Activated T-cell treated with anti-CD3 and anti-CD28 coated beads for 24 hours (primary cell): Measurements from ENCODE around the gene SRXN1.

Source experiments
- DNase-seq: peaks from one replicate; pipeline ENCODE4 v3.0.0-alpha.2; 2020; ENCODE audit warnings: low read depth

Gene SRXN1

GRCh38 chr20:635893-636338 is 17.1 kb downstream of the SRXN1 start:
- DNase-seq, result no peak

DNA sequence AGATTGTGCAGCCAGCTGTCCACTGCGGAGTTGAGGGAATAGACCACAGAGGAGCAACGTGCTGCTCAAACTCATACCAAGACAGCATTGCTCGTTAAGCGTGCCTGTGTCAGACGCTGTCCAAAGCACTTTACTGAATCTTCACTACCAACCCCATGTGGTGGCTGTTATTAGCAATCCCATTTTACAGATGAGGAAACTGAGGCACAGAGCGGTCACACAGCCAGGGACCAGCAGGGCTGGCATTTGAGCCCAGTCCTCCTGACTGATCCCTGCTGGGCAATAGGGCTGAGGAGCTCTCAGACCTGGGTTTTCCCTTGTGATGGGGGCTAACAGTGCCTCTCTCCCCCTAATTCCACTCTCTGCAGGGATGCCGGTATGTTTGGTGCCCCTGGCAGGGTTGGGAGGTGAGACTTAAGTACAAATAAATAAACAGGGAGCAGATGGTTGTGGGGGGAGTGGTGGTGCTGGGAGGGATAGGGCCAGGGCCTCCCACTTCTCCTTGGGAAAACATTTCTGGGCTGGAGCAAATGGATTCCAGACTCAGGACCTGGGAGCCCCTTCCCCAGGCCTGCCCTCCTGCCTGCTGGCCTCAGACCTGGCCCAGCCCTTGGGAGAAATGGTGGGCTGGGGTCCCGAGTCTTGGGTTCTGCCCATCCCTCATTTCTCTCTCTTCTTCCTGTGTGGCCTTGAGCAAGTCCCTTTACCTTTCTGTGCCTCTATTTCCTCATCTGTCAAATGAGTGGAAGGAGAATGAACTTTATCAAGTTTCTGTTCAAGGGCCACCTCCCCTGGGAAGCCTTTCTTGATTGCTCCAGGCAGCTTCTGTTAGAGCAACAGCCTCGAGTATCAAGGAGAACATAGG is 17.7 kb downstream of the SRXN1 start:
- DNase-seq, result no peak

GRCh38 chr20:634148-634925 is 18.7 kb downstream of the SRXN1 start:
- no peak for DNase-seq

- DNase-seq, result no peak
These were observed 21.9 kb downstream of the SRXN1 start for GRCh38 chr20:631101-631500.

DNA sequence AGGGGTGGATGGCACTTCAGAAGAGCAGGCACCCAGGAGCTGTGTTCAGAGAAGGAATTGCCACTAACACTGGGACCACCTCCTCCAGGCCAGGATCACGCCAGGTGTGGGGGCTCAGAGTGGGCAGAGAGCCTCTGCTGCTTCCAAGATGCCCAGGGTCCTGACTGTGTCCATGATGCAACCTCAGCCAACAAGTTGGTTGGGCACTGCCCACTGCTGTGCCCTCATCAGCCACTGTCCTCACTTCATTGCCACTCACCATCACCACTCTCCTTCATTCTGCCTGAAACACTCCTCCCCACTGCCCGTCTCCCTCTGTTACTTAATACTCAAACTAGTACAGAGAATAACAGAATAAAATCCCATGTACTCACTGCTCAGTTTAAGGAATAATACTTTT is 26.4 kb downstream of the SRXN1 start:
- no peak for DNase-seq

DNA sequence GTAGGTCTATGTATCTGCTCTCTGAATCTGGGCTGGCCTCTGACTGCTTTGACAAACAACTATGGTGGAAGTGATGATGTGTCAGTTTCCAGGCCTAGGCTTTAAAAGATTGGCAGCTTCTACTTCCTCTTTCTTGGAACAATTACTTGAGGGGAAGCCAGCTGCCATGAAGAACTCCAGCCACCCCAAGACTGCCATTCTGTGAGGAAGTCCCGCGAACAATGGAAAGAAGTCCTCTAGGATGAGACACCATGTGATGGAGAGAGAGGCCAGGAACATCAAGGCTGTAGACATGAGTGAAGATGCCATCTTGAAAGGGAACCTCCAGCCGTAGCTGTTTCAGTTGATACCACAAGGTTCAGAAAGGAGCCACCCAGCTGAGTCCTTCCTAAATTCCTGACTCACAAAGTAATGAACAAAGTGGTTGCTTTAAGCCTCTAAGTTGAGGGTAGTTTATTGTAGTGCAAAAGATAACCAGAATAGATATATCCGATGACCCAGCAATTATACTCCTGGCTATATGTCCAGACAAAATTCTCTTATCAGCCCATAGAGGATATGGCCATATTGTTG is 27.6 kb downstream of the SRXN1 start:
- DNase-seq, result no peak

DNA sequence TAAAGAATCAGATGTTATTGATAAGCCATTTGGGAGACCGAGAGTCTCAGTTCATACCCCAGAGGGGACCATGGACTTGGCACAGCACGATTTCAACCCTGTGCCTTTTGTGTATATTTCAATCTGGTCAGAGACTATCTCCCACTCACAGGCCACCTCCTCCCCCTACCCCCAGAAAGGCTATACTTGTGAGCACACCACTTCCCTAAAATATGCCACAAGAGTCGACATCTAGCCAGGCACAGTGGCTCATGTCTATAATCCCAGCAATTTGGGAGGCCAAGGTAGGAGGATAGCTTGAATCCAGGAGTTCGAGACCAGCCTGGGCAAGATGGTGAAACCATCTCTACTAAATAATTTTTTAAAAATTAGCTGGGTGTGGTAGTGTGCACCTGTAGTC is 29.3 kb downstream of the SRXN1 start:
- DNase-seq, result no peak

DNA sequence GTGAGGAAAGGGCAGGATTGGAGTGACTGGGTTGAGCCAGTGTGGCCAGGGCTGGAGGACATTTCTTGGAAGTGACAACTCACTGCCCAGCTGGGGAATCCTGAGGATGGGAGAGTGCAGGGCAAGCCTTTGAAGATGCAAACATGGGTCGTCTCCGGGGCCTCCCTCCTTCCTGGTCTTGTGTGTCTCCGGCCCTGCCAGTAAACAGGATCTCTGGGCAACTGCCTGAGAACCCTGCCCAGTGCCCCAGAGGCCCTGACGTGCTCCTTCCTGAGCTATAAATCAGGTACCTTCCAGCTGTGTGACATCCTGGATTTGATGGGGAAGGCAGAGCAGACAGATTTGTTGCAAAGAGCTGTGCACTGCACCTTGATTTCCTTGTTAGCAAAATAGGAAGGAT is 30.0 kb downstream of the SRXN1 start:
- no peak for DNase-seq

DNA sequence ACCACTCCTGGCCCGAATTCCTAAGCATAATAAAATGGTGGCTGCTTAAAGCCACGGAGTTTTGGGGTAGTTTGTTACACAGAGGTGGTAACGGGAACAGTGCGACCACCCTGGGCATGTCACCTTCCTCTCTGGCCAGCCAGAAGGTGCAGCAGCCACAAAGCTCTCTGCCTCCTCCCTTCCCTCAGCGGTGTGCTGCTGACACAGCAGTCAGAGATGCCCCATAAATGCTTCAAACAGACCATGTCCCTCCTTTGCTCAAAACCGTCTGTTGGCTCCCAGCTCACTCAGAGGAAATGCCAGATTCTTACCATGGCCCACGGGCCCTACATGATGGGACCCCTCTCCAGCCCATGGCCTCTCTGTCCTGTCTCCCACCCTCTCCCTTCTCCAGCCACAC is 30.8 kb downstream of the SRXN1 start:
- DNase-seq, result no peak

- no peak for DNase-seq
These were observed 31.8 kb downstream of the SRXN1 start for GRCh38 chr20:621125-621756.

GRCh38 chr20:620246-620645 is 32.8 kb downstream of the SRXN1 start:
- no peak for DNase-seq

DNA sequence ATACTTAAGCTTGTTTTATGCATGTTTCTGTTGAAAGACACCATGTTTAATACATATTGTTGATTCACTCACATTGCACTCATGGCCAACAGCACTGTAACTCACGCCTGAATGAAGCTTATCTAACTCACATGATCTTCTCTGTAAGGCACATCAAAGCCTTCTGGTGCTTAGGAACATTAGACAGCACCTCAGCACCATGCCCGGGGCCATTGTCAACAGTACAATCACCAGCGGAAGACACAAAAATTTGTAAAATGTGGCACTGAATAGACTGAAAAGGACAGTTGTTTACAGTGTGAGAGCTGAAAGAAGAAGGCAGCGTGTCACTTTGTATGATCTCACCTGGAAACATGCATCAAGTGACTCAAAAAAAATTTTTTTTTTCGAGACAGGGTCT is 34.0 kb downstream of the SRXN1 start:
- DNase-seq, result no peak

- DNase-seq, result no peak
These were observed 34.9 kb downstream of the SRXN1 start for GRCh38 chr20:617934-618690.

DNA sequence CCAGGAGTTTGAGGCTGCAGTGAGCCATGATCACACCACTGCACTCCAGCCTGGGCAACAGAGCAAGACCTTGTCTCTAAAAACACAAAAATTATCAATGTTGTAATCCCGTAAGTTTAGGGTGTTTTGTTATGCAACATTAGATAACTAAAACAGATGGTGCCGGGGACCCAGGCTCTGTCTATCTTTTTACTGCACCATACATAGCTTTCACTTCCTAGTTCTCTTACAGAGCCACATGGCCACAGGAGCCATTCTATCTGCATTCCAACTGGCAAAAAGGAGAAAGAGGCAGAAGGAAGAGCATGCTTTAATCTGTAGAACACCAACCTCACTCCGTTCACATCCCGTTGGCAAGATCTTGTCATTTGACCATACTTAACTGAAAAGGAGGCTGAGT is 37.5 kb downstream of the SRXN1 start:
- DNase-seq, result no peak

GRCh38 chr20:611843-612185 is 41.2 kb downstream of the SRXN1 start:
- no peak for DNase-seq

- DNase-seq, result no peak
These were observed 41.8 kb downstream of the SRXN1 start for GRCh38 chr20:611047-611842.

GRCh38 chr20:610130-611046 is 42.6 kb downstream of the SRXN1 start, which contains the start of gene TCF15:
TSS of gene TCF15 (minus strand) at chr20:610309. CDS start at chr20:610237, 72 bp downstream.
- DNase-seq, result peak; percentile 6

DNA sequence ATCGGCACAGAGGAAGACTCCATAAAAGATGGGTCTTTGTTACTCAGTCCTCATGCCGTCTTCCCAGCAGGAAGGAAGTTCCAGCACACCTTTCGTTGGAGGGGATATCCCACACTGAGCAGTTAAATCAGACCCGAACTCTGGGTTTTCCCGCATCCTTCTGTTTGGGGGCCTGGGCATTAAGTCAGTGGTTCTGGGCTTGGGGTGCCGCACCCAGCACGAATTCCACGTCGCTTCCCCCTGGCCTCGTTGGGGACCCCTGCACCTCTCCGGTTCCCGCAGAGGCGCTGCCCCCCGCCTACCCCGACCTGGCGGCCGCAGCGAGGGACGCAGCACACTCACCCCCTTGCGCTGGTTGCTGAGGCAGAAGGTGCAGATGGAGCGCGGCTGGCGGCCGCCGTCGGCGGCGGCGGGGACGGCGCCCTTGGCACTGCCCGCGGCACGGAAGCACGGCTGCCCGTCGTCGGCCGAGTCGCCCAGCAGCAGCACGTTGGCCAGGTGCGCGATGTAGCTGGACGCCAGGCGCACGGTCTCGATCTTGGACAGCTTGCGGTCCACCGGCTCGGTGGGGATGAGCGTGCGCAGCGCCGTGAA is 43.5 kb downstream of the SRXN1 start:
- DNase-seq, result no peak

DNA sequence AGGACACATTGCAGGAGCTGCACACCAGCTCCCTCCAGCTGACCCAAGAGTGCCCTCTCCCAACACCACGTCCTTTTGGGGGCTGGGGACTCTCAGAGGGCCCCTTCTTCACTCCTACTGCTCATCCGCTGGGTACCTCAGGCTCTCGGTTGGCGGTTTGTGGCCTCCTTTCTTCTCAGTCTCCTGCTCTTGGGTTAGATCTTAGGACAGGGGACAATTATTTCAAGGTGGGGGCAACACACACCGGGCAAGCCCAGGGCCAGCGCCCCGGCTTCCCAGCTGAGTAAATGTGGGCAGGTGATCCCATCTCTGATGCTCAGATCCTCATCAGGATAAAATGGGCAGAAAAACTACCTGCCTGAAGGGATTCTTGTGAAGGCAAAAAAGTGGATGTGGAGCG is 44.0 kb downstream of the SRXN1 start:
- DNase-seq, result no peak
